Activated naive CD4-positive, alpha-beta T cell treated with anti-CD3 and anti-CD28 coated beads for 36 hours (primary cell): ENCODE measurements around the gene ARHGAP15. TPM values are rescaled to one million over a fixed set of nuclear protein-coding genes. Genes with fewer than 3 reads are reported as not detected.

ENCODE experiments used
- CTCF ChIA-PET: fragments of 350-600 bp; sonication (Branson Sonifier 250); formaldehyde crosslinking; loops from one replicate; lab custom pipeline; 2021; ENCODE audit warnings: antibody characterized with exemption; lab: Charles Lee
- DNase-seq: peaks from one replicate; pipeline ENCODE4 v3.0.0-alpha.2; 2020
- H3K27ac Mint-ChIP-seq: one replicate; pipeline ENCODE4 v1.8.0; 2021; ENCODE audit warnings: mild to moderate bottlenecking, mixed read lengths
- H3K27me3 Mint-ChIP-seq: one replicate; pipeline ENCODE4 v1.8.0; 2021; ENCODE audit warnings: low read depth, mixed read lengths
- H3K36me3 Mint-ChIP-seq: one replicate; pipeline ENCODE4 v1.8.0; 2021; ENCODE audit warnings: low read depth, mixed read lengths
- H3K4me1 Mint-ChIP-seq: one replicate; pipeline ENCODE4 v1.8.0; 2021; ENCODE audit warnings: low read depth, mixed read lengths
- H3K4me3 Mint-ChIP-seq: one replicate; pipeline ENCODE4 v1.8.0; 2021; ENCODE audit warnings: mild to moderate bottlenecking, moderate library complexity, mixed read lengths
- H3K9me3 Mint-ChIP-seq: one replicate; pipeline ENCODE4 v1.8.0; 2021; ENCODE audit warnings: mixed read lengths
- intact Hi-C: fragments of 100-400 bp; cut with micrococcal nuclease; formaldehyde crosslinking; loops from one replicate; pipeline ENCODE4 v1.15.1; 2023
- total RNA-seq, 2 experiments: library from RNA; stranded (reverse); gene quantifications; one replicate each; pipeline ENCODE4 v1.2.3, GENCODE V29; 2021

The ARHGAP15 gene
- total RNA-seq, 2 experiments from 2014 or later = 85.7 to 90.1 TPM

- intact Hi-C loops = no loop called here
- H3K4me3 Mint-ChIP-seq = no peak overlapping the region
- no peaks in the 10 kb centered on the region for H3K27me3 Mint-ChIP-seq
- H3K9me3 Mint-ChIP-seq = peaks cover 21% of the 10 kb centered on the region
- H3K27ac Mint-ChIP-seq = no peak overlapping the region
- H3K36me3 Mint-ChIP-seq = peaks cover 49% of the 10 kb centered on the region
- CTCF ChIA-PET = interaction anchor here (1.0 to 2.2 kb wide), 5 partner anchors 21 to 119 kb away, joined by 3 to 10 read pairs (median 3); no protein-coding TSS in a partner anchor
- DNase-seq = no peak
- peaks cover 20% of the 10 kb centered on the region for H3K4me1 Mint-ChIP-seq
Measured at GRCh38 chr2:143229952-143230351, 100.7 kb downstream of the ARHGAP15 start.

- Mint-ChIP-seq H3K4me3 (no peak overlapping the region), H3K36me3 (peaks cover 57% of the 10 kb centered on the region), H3K27me3 (no peaks in the 10 kb centered on the region), H3K9me3 (peaks cover 21% of the 10 kb centered on the region), H3K27ac (no peak overlapping the region), H3K4me1 (peaks cover 26% of the 10 kb centered on the region)
- intact Hi-C loops = no loop called here
- CTCF ChIA-PET = interaction anchor here (1.0 to 2.0 kb wide), 4 partner anchors 22 to 120 kb away, joined by 3 to 4 read pairs (median 3); no protein-coding TSS in a partner anchor
- no peak for DNase-seq
Measured at GRCh38 chr2:143230506-143231253, 101.5 kb downstream of the ARHGAP15 start.

GRCh38 chr2:143231254-143231645 is 102.0 kb downstream of the ARHGAP15 start:
- Mint-ChIP-seq H3K27me3 (no peaks in the 10 kb centered on the region), H3K4me1 (peaks cover 24% of the 10 kb centered on the region), H3K4me3 (no peak overlapping the region), H3K27ac (peak overlapping the region; percentile 63), H3K9me3 (peaks cover 21% of the 10 kb centered on the region), H3K36me3 (peaks cover 59% of the 10 kb centered on the region)
- CTCF ChIA-PET = interaction anchor here (1.5 kb wide), 1 partner anchor 22 kb away, joined by 3 read pairs; no protein-coding TSS in a partner anchor
- intact Hi-C loops = no loop called here
- DNase-seq = no peak

GRCh38 chr2:143237146-143237777 is 108.0 kb downstream of the ARHGAP15 start:
- H3K4me1 Mint-ChIP-seq = peaks cover 34% of the 10 kb centered on the region
- no peak for DNase-seq
- H3K9me3 Mint-ChIP-seq = peaks cover 10% of the 10 kb centered on the region
- no peaks in the 10 kb centered on the region for H3K27me3 Mint-ChIP-seq
- CTCF ChIA-PET = interaction anchor here (0.5 kb wide), 1 partner anchor 21 kb away, joined by 5 read pairs; no protein-coding TSS in a partner anchor
- intact Hi-C loops = no loop called here
- no peak overlapping the region for H3K27ac Mint-ChIP-seq
- H3K36me3 Mint-ChIP-seq = peaks cover 44% of the 10 kb centered on the region
- no peak overlapping the region for H3K4me3 Mint-ChIP-seq

GRCh38 chr2:143241403-143242088 is 112.3 kb downstream of the ARHGAP15 start:
- intact Hi-C loops = no loop called here
- no peak overlapping the region for H3K27ac Mint-ChIP-seq
- H3K9me3 Mint-ChIP-seq = no peaks in the 10 kb centered on the region
- no peak for DNase-seq
- peaks cover 21% of the 10 kb centered on the region for H3K4me1 Mint-ChIP-seq
- H3K27me3 Mint-ChIP-seq = no peaks in the 10 kb centered on the region
- peaks cover 11% of the 10 kb centered on the region for H3K36me3 Mint-ChIP-seq
- CTCF ChIA-PET = interaction anchor here (2.5 kb wide), 1 partner anchor 10 kb away, joined by 8 read pairs; no protein-coding TSS in a partner anchor
- H3K4me3 Mint-ChIP-seq = no peak overlapping the region

- H3K4me1 Mint-ChIP-seq = peaks cover 29% of the 10 kb centered on the region
- H3K36me3 Mint-ChIP-seq = peaks cover 12% of the 10 kb centered on the region
- no peaks in the 10 kb centered on the region for H3K9me3 Mint-ChIP-seq
- H3K4me3 Mint-ChIP-seq = no peak overlapping the region
- no peaks in the 10 kb centered on the region for H3K27me3 Mint-ChIP-seq
- no peak for DNase-seq
- CTCF ChIA-PET = interaction anchor here (0.6 to 2.9 kb wide), 4 partner anchors 12 to 135 kb away, joined by 3 to 17 read pairs (median 9); no protein-coding TSS in a partner anchor
- no peak overlapping the region for H3K27ac Mint-ChIP-seq
- intact Hi-C loops = no loop called here
Measured at GRCh38 chr2:143246246-143246645, 117.0 kb downstream of the ARHGAP15 start.

GRCh38 chr2:143246815-143247744 is 117.9 kb downstream of the ARHGAP15 start:
- intact Hi-C loops = no loop called here
- peaks cover 30% of the 10 kb centered on the region for H3K4me1 Mint-ChIP-seq
- no peaks in the 10 kb centered on the region for H3K9me3 Mint-ChIP-seq
- peak overlapping the region; percentile 44 for H3K4me3 Mint-ChIP-seq
- CTCF ChIA-PET = interaction anchor here (0.9 to 2.9 kb wide), 7 partner anchors 11 to 164 kb away, joined by 3 to 17 read pairs (median 4); no protein-coding TSS in a partner anchor
- peaks cover 7% of the 10 kb centered on the region for H3K36me3 Mint-ChIP-seq
- peak overlapping the region; percentile 43 for H3K27ac Mint-ChIP-seq
- no peaks in the 10 kb centered on the region for H3K27me3 Mint-ChIP-seq
- DNase-seq = peak; percentile 27

GRCh38 chr2:143248631-143249030 is 119.4 kb downstream of the ARHGAP15 start:
- H3K4me1 Mint-ChIP-seq = peaks cover 42% of the 10 kb centered on the region
- no peak overlapping the region for H3K4me3 Mint-ChIP-seq
- peak overlapping the region; percentile 32 for H3K27ac Mint-ChIP-seq
- peaks cover 7% of the 10 kb centered on the region for H3K36me3 Mint-ChIP-seq
- no peaks in the 10 kb centered on the region for H3K27me3 Mint-ChIP-seq
- DNase-seq = no peak
- intact Hi-C loops = no loop called here
- CTCF ChIA-PET = interaction anchor here (2.3 to 2.9 kb wide), 2 partner anchors 10 to 138 kb away, joined by 14 to 17 read pairs; no protein-coding TSS in a partner anchor
- no peaks in the 10 kb centered on the region for H3K9me3 Mint-ChIP-seq

GRCh38 chr2:143251681-143252080 is 122.5 kb downstream of the ARHGAP15 start:
- Mint-ChIP-seq H3K36me3 (peaks cover 7% of the 10 kb centered on the region), H3K4me3 (no peak overlapping the region), H3K9me3 (no peaks in the 10 kb centered on the region), H3K27me3 (no peaks in the 10 kb centered on the region), H3K4me1 (peaks cover 66% of the 10 kb centered on the region), H3K27ac (peak overlapping the region; percentile 81)
- DNase-seq = no peak
- CTCF ChIA-PET = interaction anchor here (1.0 to 2.3 kb wide), 6 partner anchors 10 to 90 kb away, joined by 3 to 9 read pairs (median 5); no protein-coding TSS in a partner anchor
- intact Hi-C loops = loop anchor here (10.0 kb wide), 1 partner anchor 1323 kb away; no protein-coding TSS in a partner anchor

- intact Hi-C loops = loop anchor here (10.0 kb wide), 1 partner anchor 1322 kb away; no protein-coding TSS in a partner anchor
- H3K27ac Mint-ChIP-seq = peak overlapping the region; percentile 84
- peak overlapping the region; percentile 23 for H3K4me3 Mint-ChIP-seq
- no peak for DNase-seq
- H3K4me1 Mint-ChIP-seq = peaks cover 70% of the 10 kb centered on the region
- CTCF ChIA-PET = interaction anchor here (0.6 to 2.3 kb wide), 9 partner anchors 10 to 122 kb away, joined by 3 to 9 read pairs (median 4); no protein-coding TSS in a partner anchor
- peaks cover 7% of the 10 kb centered on the region for H3K36me3 Mint-ChIP-seq
- H3K9me3 Mint-ChIP-seq = no peaks in the 10 kb centered on the region
- no peaks in the 10 kb centered on the region for H3K27me3 Mint-ChIP-seq
Measured at GRCh38 chr2:143252138-143252907, 123.1 kb downstream of the ARHGAP15 start.
